Kidney capillary endothelial cell (primary cell): ENCODE data around the gene TBCD.
A peak's percentile ranks its signal among the peaks of the same experiment; 100 is the strongest.

Experiments used
- DNase-seq: peaks from one replicate; pipeline ENCODE4 v3.0.0-alpha.2; 2018; ENCODE audit warnings: low spot score

Gene TBCD

GRCh38 chr17:82810644-82811430 is 59.0 kb downstream of the TBCD start:
- DNase-seq, result peak; percentile 78

GRCh38 chr17:82812058-82812457 is 60.2 kb downstream of the TBCD start:
- DNase-seq, result no peak

DNA sequence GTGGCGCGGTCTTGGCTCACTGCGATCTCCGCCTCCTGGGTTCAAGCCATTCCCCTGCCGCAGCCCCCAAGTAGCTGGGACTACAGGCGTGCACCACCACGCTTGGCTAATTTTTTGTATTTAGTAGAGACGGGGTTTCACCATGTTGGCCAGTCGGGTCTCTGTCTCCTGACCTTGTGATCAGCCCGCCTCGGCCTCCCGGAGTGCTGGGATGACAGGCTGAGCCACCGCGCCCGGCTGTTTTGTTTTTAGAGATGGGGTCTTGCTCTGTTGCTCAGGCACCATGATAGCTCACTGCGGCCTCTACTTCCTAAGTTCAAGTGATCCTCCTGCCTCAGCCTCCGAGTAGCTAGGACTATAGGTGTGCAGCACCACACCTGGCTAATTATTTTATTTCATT is 60.7 kb downstream of the TBCD start:
- no peak for DNase-seq

DNA sequence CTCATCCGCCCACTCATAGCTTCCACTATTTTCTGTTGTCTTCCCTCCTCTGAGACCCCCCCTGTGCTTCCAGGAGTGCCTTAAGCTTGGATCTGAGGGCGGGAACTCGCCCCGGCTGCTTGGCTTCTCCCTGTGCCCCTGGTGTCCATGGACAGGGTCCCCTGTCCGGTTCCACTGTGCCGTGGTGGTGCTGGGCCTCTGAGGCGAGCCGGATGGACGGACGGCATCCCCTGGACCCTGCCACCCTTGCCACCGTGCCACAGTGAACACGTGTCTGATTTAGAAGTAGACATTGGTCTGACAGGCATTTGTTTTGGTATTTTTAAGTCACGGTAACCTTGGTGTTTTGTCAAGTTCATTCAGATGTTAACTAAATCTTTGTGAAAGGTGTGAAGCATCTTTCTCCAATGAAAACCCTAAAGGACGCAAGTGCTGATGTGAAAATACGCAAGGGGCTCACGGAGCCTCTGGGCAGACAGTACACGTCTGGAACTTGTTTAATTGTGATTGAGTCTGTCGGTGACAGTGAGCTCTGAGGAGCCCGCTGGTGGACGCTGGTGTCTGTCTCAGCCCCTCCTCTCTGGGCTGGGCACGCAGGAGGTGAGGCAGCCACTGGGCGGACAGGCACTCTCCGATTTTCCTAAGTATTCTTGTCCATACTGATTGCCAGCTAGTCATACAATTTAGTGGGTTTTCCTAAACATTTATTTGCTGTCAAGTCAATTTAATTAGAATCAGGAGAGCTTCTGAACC is 61.6 kb downstream of the TBCD start:
- no peak for DNase-seq

DNA sequence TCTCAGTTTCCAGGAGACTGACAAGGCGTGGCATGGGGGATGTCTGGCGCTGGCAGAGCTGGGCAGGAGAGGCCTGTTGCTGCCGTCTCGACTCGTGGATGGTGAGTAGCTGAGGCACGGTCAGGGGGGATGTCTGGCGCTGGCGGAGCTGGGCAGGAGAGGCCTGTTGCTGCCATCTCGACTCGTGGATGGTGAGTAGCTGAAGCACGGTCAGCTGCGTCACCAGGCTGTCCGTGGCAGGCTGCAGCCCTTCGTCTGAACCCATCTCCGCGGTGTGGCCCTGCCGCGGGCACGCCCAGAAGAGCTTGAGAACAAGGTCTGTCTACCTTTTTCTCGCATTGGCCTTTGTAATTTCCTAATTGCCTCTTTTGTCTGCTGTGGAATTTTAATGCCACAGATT is 63.0 kb downstream of the TBCD start:
- no peak for DNase-seq

DNA sequence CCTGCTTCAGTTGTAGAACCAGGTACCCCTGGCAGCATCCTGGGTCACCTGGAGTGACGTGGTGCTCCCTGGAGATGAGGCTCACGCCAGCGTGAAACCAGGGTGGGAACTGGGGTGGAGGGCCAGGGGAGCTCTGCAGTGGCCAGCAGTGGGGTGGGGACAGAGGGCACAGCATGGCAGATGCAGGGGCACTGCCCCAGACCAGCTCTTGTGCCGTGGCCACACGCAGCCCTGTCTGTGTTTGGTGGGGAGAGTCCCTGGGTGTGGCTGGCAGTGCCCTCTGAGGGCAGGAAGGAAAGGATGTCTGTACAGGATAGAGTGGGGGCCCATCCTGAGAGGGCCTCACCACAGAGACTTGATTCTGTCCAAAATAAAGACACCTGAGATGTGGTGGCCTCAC is 63.5 kb downstream of the TBCD start:
- no peak for DNase-seq

DNA sequence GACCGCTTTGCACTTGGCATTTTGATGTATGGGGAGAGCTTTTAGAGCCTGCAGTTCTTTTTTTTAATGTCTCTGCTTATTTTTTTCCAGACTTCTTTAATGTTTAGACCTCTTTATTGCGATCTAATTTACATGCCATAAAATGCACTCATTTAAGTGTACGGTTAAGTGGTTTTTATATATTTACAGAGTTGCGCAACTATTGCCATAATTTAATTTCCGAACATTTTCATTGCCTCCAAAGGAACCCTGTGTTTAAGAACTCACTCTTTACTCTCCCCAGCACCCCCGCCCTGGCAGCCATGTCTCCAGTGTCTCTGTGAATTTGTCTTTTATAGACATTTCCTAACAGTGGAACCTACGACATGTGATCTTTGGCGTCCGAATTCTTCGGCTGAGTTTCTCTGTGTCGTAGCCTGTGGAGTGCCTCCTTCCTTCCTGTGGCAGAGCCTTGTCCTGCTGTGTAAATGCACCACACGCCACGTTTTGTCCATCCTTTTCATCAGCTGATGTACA is 64.0 kb downstream of the TBCD start:
- no peak for DNase-seq

- DNase-seq, result no peak
Measured at GRCh38 chr17:82816358-82816757, 64.5 kb downstream of the TBCD start.

GRCh38 chr17:82817947-82818346 is 66.1 kb downstream of the TBCD start:
- no peak for DNase-seq

DNA sequence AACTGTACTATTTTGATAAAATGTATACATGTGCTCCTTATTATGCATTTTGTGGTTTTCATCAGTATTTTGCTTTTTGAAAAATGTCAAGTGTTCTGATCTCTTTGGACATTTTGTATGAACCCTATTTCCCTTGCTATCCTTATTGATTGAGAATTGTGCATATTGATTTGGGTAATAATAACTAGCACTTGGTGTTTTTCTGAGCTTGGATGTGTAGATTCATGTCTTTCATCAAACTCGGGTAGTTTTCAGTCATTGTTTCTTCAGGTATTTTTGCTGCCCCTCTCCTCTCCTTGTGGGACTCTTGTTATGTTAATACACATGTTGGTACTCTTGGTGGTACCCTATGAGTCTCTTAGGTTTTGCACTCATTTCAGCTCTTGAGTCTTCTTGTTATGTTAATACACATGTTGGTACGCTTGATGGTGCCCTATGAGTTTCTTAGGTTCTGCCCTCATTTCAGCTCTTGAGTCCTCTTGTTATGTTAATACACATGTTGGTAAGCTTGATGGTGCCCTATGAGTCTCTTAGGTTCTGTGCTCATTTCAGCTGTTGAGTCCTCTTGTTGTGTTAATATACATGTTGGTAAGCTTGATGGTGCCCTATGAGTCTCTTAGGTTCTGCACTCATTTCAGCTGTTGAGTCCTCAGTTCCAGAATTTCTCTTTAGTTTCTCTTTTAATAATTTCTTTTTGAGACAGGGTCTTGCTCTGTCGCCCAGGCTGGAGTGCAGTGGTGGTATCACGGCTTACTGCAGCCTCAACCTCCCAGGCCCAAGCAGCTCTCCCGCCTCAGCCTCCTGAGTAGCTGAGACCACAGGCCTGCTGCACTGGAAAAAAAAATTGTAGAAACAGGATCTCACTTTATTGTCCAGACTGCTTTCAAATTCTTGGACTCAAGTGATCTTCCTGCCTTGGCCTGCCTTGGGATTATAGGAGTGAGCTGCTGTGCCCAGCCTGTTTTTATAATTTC is 68.7 kb downstream of the TBCD start:
- DNase-seq, result no peak

DNA sequence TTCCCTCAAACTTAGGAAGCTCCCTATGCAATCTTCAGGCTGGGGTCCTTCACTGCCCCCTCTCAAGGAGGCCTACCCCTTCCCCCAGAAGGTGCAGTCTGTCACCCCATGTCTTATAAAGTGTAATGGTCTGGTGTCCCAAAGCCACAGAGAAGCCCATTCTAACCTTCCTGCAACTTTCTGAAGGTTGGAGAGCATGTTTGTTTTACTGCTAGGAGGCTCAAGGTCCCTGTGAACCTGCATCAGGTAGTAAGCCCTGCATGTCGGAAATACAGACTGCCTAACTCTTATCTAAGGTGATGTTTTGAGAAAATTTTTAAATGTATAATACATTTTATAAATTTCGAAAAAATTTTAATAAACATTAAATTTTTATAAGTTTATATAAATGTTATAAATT is 69.7 kb downstream of the TBCD start:
- DNase-seq, result no peak

DNA sequence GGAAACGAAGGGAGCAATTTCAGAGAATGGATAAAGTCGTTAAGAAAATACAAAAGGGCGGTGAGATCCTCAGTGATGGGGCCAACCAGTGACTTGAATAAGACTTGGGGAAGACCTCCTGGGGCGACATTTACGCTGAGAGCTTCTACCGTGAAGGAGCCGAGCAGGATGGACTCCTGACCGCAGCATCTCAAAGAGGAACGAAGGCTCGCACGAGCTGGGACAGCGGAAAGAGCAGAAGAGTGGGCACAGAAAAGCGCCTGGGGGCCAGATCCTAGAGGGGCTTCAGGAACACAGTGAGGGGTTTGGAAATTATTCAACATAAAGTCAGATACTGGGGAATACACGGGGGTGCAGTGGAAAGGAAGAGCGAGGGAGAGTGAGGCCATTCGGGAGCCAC is 70.4 kb downstream of the TBCD start:
- DNase-seq, result no peak

- no peak for DNase-seq
Measured at GRCh38 chr17:82823004-82823403, 71.1 kb downstream of the TBCD start.

DNA sequence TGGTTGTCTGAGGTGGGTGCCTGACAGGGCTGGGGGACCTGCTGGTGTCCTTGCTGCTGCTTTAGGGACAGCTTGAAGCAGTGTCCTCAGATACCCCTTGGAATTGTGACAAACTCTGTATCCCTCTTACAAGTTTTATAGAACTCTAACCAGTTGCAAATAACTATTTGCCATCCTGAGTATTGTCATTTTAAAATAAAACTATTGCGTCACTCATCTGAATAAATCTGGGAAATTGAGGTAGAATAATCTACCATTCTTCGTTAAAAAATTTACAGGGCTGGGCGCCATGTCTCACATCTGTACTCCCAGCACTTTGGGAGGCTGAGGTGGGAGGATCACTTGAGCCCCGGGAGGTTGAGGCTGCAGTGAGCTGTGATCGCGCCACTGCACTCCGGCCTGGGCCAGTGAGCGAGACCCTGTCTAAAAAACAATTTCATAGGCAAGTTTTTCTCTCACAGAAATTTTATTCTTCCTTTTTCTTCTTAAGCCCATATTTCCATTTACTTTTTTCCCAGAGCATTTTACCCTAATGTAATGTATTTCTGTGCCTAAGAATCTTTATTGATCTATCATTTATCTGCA is 73.8 kb downstream of the TBCD start:
- no peak for DNase-seq

DNA sequence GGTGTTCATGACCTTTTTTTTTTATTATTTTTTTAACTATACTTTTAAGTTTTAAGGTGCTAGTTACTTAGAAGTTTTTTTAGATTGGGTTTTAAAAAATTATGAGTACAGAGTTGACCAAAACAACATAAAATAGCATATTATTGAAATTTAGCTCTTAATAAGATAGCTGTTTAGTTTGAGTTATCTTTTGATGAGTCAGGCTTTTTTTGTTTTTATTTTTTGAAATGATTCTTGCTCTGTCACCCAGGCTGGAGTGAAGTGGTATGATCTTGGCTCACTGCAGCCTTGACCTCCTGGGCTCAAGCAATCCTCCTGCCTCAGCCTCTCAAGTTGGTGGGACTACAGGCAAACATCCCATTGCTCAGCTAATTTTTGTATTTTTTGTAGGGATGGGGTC is 74.3 kb downstream of the TBCD start:
- DNase-seq, result no peak

GRCh38 chr17:82826956-82827355 is 75.1 kb downstream of the TBCD start:
- DNase-seq, result no peak

- no peak for DNase-seq
Measured at GRCh38 chr17:82828875-82829487, 77.1 kb downstream of the TBCD start.

DNA sequence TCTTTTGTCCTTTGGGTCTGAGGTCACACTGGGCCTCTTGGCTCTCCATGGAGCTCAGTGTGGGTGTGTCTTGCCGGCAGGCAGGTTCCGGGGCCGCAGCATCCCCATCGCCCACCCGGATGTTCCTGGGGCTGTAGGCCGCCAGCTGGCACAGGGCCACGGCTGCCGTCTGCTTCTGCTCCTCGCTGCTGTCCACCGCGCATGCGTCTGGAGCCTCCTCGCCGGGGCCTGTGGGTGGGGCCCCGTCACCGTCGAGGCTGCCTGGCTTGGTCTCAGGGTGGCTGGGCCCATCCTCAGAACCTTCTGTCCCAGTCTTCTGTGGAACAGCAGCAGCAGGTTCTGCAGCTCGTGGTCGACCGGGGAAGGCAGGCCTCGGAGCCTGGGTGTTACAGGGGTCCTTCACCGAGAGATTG is 78.4 kb downstream of the TBCD start:
- DNase-seq, result peak; percentile 46

- DNase-seq, result no peak
Measured at GRCh38 chr17:82831041-82831817, 79.4 kb downstream of the TBCD start.

- no peak for DNase-seq
Measured at GRCh38 chr17:82831818-82832200, 79.9 kb downstream of the TBCD start.

DNA sequence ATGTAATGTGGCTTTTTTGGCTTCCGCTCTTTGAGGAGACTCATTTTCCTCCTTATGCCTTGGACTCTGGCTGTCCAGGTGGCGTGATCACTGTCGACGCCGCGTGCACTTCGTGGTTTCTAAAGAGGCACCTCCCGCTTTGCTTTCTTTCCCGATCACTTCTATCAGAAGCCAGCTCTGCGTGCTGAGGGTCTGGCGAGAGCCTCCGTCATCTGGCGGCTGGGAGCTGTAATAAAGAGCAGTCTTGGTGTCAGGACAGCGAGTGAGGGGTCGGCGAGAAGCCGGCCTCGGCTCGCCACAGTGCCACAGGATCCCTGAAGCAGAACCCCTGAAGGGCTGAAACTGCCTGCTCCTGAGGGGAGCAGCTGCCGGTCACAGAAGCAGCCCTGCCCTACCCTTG is 80.5 kb downstream of the TBCD start:
- DNase-seq, result no peak
